Type B pancreatic cell (in vitro differentiated cells): Measurements from ENCODE around the gene FAM20C. TPM values are rescaled to one million over a fixed set of nuclear protein-coding genes. Genes with fewer than 3 reads are reported as not detected.

Source experiments
- DNase-seq: peaks from one replicate; pipeline ENCODE4 v3.0.0; 2021; ENCODE audit warnings: mixed read lengths; ENCODE audit not compliant: unreplicated experiment; ENCODE audit errors: extremely low spot score
- H3K27ac Mint-ChIP-seq: 2 replicates; pipeline ENCODE4 v1.8.0; 2021; ENCODE audit warnings: mild to moderate bottlenecking, mixed read lengths
- H3K27me3 Mint-ChIP-seq: 2 replicates; pipeline ENCODE4 v1.8.0; 2021; ENCODE audit warnings: mixed read lengths
- H3K36me3 Mint-ChIP-seq: 2 replicates; pipeline ENCODE4 v1.8.0; 2021; ENCODE audit warnings: mixed read lengths
- H3K4me1 Mint-ChIP-seq: one replicate; pipeline ENCODE4 v1.8.0; 2021; ENCODE audit warnings: mixed read lengths; ENCODE audit not compliant: unreplicated experiment
- H3K4me3 Mint-ChIP-seq: 2 replicates; pipeline ENCODE4 v1.8.0; 2021; ENCODE audit warnings: mild to moderate bottlenecking, mixed read lengths
- H3K9me3 Mint-ChIP-seq: 2 replicates; pipeline ENCODE4 v1.8.0; 2021; ENCODE audit warnings: mixed read lengths
- total RNA-seq: library from RNA; stranded (reverse); gene quantifications from 2 replicates; pipeline ENCODE4 v1.2.1, GENCODE V29; 2021; ENCODE audit warnings: low replicate concordance
- TF ChIP-seq, protein P1 (sequence below): fragments of 200-600 bp; sonication (generic); conservative IDR thresholded peaks from 2 replicates; pipeline ENCODE4 v1.5.0; 2021; ENCODE audit warnings: antibody characterized with exemption, mild to moderate bottlenecking

The FAM20C gene
- total RNA-seq, 1 donor from 2014 or later, result 18.1 TPM

DNA sequence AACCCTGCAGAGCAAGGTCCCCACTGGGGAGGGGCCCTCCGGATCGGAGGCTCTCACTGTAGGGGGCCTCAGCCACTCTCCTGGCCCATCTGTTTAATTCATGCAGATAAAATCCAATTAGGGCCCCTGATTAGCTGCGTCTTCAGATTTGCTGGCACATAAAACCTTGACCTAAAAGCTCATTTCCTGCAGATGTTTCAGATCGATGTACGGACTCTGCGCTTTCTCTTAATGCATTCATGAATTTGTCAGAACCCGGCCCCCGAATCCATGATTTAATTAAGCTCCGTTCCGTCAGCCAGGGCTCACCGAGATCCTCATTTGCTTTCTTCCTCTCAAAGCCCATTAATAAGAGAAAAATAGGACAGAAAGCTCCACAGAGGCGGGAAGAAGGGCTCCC is 57.6 kb downstream of the FAM20C start:
- no peaks in the 10 kb centered on the region for H3K36me3 Mint-ChIP-seq
- TF ChIP-seq, protein P1, sequence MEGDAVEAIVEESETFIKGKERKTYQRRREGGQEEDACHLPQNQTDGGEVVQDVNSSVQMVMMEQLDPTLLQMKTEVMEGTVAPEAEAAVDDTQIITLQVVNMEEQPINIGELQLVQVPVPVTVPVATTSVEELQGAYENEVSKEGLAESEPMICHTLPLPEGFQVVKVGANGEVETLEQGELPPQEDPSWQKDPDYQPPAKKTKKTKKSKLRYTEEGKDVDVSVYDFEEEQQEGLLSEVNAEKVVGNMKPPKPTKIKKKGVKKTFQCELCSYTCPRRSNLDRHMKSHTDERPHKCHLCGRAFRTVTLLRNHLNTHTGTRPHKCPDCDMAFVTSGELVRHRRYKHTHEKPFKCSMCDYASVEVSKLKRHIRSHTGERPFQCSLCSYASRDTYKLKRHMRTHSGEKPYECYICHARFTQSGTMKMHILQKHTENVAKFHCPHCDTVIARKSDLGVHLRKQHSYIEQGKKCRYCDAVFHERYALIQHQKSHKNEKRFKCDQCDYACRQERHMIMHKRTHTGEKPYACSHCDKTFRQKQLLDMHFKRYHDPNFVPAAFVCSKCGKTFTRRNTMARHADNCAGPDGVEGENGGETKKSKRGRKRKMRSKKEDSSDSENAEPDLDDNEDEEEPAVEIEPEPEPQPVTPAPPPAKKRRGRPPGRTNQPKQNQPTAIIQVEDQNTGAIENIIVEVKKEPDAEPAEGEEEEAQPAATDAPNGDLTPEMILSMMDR, result no peak
- no peaks in the 10 kb centered on the region for H3K9me3 Mint-ChIP-seq
- peaks cover 5% of the 10 kb centered on the region for H3K4me1 Mint-ChIP-seq
- no peaks in the 10 kb centered on the region for H3K27me3 Mint-ChIP-seq
- H3K27ac Mint-ChIP-seq, result no peak overlapping the region
- no peak overlapping the region for H3K4me3 Mint-ChIP-seq
- DNase-seq, result no peak

DNA sequence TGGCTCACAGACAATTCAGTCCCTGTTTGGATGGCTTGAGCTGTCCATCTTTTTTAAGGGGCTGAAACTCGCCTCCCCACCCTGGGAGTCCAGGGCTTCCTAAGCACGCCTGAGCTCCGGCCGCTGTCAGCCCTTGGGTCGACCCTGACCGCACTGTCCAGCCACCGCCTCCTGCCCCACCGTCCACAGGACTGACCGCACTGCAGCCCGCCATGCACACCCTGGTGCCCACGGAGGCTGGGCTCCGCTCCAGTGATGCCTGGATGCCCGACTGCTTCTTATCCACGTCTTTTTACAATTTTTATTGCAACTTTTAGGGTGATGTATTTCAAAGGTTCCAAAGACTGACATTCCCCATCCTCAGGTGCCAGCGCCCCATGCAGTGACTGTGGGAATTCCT is 58.2 kb downstream of the FAM20C start:
- no peaks in the 10 kb centered on the region for H3K36me3 Mint-ChIP-seq

DNA sequence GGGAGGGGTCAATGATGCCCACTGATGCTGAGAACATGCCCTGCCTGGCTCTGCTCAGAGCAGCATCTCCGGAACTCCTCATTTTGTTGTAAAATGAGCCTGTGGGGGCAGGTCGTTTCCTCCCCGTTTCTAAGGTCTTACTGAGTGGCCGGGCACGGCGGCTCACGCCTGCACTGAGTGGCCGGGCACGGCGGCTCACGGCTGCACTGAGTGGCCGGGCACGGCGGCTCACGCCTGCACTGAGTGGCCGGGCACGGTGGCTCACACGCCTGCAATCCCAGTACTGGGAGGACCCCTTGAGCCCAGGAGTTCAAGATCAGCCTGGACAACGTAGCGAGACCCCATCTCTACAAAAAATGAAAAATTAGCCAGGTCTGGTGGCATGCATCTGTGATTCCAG is 58.6 kb downstream of the FAM20C start:
- DNase-seq, result no peak
- no peaks in the 10 kb centered on the region for H3K27me3 Mint-ChIP-seq
- TF ChIP-seq, protein P1, result no peak
- H3K4me3 Mint-ChIP-seq, result no peak overlapping the region
- peaks cover 5% of the 10 kb centered on the region for H3K4me1 Mint-ChIP-seq
- H3K36me3 Mint-ChIP-seq, result no peaks in the 10 kb centered on the region
- no peaks in the 10 kb centered on the region for H3K9me3 Mint-ChIP-seq
- H3K27ac Mint-ChIP-seq, result no peak overlapping the region

More for the DNA sequence above, 58.2 kb downstream of the FAM20C start:
- no peak for DNase-seq
- no peak overlapping the region for H3K4me3 Mint-ChIP-seq
- TF ChIP-seq, protein P1, result no peak
- H3K27me3 Mint-ChIP-seq, result no peaks in the 10 kb centered on the region
- H3K27ac Mint-ChIP-seq, result no peak overlapping the region
- H3K9me3 Mint-ChIP-seq, result no peaks in the 10 kb centered on the region
- H3K4me1 Mint-ChIP-seq, result peaks cover 5% of the 10 kb centered on the region

DNA sequence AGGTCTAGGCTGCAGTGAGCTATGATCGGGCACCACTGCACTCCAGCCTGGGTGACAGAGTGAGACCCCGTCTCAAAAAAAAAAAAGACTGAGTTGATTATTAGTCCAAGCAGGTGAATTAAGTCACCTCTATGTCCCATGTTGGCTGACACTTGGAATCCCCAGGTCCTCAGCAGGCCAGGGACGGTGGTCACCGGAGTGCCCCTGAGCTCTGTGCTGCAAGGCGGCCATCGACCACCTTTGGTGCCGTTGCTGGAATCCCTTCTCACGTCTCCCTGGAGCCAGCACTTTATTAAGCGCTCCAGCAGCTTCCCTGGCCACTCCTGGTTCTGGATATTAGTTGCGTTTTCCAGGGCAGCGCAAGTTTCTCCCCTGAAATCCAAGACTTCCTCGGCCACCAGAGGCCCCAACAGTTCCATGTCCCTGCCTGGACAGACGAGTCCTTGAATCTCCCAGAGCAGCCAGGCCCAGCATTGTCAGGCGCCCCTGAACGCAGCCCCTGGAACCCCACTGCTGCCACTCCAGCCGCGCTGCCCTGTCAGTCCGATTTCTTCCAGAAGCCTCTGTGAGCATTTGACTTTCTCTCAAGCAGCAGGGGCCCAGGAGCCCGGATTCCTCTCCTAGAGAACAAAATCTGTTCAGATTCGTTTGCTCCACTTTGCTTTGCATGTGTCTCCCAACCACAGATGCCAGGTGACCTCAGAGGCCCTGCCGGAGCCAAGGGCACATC is 59.2 kb downstream of the FAM20C start:
- no peak for DNase-seq
- H3K4me3 Mint-ChIP-seq, result no peak overlapping the region
- H3K36me3 Mint-ChIP-seq, result no peaks in the 10 kb centered on the region
- TF ChIP-seq, protein P1, result no peak
- no peak overlapping the region for H3K27ac Mint-ChIP-seq
- H3K27me3 Mint-ChIP-seq, result no peaks in the 10 kb centered on the region
- peaks cover 2% of the 10 kb centered on the region for H3K4me1 Mint-ChIP-seq
- no peaks in the 10 kb centered on the region for H3K9me3 Mint-ChIP-seq

DNA sequence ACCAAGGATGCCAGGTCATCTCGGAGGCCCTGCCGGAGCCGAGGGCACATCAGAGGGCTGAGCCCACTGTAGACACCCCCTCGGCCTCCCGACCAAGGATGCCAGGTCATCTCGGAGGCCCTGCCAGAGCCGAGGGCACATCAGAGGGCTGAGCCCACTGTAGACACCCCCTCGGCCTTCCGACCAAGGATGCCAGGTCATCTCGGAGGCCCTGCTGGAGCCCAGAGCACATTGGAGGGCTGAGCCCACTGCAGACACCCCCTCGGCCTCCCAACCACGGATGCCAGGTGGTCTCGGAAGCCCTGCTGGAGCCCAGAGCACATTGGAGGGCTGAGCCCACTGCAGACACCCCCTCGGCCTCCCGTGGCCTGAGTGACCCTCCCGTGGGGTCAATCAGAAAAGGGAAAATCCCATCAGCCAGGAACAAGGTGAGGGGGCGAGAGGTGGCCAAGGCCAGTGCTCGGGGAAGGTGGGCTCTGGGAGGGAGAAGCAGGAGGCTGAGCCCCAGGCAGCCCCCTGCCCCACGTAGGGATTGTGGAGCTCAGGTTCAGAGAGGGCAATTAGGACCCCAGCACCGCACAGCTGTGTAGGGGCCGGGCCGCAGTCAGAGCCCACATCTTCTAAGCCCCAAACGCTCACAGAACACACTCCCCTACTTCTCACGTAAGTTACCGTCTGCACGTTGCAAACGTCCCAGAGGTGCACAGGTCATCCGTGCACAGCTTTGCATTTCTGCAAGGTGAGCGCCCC is 60.0 kb downstream of the FAM20C start:
- Mint-ChIP-seq H3K27me3 (no peaks in the 10 kb centered on the region), H3K4me3 (no peak overlapping the region), H3K36me3 (no peaks in the 10 kb centered on the region), H3K27ac (no peak overlapping the region), H3K9me3 (no peaks in the 10 kb centered on the region), H3K4me1 (no peaks in the 10 kb centered on the region)
- no peak for DNase-seq
- TF ChIP-seq, protein P1, result no peak
